Measurements from ENCODE around the gene RILPL2.
"Not testable (repeated sequence)": the region's sequence is repeated elsewhere in the genome, so short reads cannot be mapped to it uniquely, and the experiment has no call there.

The RILPL2 gene

DNA sequence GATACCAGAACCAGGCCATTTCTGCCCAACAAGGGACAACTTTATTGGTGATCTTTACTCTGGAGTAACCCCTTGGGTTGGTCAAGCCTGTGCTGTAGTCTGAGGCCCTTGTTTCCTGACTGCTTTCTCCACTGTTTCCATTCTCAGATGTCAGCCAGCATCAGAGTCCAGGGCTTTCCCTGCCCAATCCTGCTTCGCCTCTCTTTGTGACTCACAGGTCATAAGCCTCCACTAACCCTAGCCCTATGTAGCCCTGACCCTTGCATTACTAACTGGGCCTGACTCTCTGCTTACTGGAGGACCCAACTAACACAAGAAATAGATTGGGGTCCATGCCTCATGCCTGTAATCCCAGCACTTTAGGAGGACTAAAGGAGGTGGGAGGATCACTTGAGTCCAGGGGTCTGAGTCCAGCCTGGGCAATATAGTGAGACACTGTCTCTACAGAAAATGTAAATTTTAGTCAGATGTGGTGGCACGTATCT, 12.8 kb upstream of the RILPL2 start:
- peaks cover 9% of the 10 kb centered on the region for H3K4me1 ChIP-seq (ENCODE audit: control insufficient read depth, insufficient read depth, low read length)
- H3K9me3 ChIP-seq (ENCODE audit: control insufficient read depth in 2 of 2, low read length in 2 of 2) = no peaks in the 10 kb centered on the region
- no peak overlapping the region for H3K9ac ChIP-seq (ENCODE audit: low read length in 2 of 2)
- no peaks in the 10 kb centered on the region for H3K27me3 ChIP-seq (ENCODE audit: control insufficient read depth in 1 of 2, insufficient read depth in 2 of 2, low read length in 2 of 2)
- H3K27ac ChIP-seq (ENCODE audit: low read length) = no peak overlapping the region
- no peaks in the 10 kb centered on the region for H3K36me3 ChIP-seq (ENCODE audit: control insufficient read depth in 2 of 2, insufficient read depth in 2 of 2, low read length in 2 of 2)
- no peak overlapping the region for H3K4me3 ChIP-seq (ENCODE audit: low read length in 2 of 2)

DNA sequence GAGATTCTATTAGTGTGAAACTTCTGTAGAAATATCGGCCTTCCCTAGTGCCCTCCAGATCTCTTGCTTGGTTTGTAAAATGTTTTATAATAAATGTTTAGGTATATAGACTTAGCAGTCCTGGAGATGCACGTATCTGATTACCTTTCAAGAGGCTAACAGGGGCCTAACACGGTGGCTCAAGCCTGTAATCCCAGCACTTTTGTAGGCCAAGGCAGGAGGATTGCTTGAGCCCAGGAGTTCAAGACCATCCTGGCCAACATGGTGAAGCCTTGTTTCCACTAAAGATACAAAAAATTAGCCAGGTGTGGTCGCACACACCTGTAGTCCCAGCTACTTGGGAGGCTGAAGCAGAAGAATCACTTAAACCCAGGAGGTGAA, 9.8 kb upstream of the RILPL2 start:
- Histone ChIP-seq H3K4me1 (ENCODE audit: control insufficient read depth, insufficient read depth, low read length) (peaks cover 9% of the 10 kb centered on the region), H3K9ac (ENCODE audit: low read length in 2 of 2) (peak overlapping the region in 1 of 2 donors; percentile 33), H3K27me3 (ENCODE audit: control insufficient read depth in 1 of 2, insufficient read depth in 2 of 2, low read length in 2 of 2) (no peaks in the 10 kb centered on the region), H3K4me3 (ENCODE audit: low read length in 2 of 2) (peak overlapping the region in 1 of 2 donors; percentile 10), H3K9me3 (ENCODE audit: control insufficient read depth in 2 of 2, low read length in 2 of 2) (no peaks in the 10 kb centered on the region), H3K27ac (ENCODE audit: low read length) (peak overlapping the region; percentile 49), H3K36me3 (ENCODE audit: control insufficient read depth in 2 of 2, insufficient read depth in 2 of 2, low read length in 2 of 2) (no peaks in the 10 kb centered on the region)

DNA sequence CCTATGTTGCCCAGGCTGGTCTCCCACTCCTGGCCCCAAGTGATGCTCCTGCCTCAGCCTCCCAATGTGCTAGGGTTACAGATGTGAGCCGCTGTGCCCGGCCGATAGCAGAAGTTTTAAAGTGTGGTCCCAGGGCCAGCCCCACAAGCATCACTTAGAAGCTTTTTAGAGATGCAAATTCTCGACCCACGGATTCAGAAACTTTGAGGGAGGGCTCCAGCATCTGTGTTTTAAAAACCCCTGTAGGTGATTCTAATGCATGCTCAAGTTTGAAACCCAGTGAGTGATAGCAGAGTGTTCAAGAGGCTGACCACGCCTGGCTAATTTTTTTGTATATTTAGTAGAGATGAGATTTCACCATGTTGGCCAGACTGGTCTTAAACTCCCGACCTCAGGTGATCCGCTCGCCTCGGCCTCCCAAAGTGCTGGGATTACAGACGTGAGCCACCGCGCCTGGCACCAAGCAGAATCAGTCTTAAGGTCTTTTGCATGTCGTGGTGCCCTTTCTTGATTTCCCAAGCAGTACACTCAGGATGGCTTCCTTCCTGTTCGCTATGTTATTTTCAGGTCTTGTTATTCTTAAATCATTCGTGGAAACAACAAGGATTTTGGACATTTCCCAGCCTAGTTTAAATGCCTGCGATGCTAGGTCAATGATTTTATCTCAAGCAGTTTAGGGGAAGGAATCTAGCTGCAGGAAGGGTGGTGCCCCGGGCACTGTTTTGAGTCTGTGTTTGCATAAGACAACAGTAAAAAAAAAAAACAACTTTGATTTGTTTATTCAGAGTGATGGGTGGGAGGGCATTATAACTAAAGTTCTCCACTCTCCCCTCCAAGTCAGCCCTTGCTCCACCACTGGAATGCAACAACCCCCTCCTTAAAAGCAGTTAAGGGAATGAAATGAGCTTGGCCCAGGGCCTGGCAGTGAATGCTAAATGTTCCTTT, 9.2 kb upstream of the RILPL2 start:
- peak overlapping the region; percentile 49 for H3K27ac ChIP-seq (ENCODE audit: low read length)

DNA sequence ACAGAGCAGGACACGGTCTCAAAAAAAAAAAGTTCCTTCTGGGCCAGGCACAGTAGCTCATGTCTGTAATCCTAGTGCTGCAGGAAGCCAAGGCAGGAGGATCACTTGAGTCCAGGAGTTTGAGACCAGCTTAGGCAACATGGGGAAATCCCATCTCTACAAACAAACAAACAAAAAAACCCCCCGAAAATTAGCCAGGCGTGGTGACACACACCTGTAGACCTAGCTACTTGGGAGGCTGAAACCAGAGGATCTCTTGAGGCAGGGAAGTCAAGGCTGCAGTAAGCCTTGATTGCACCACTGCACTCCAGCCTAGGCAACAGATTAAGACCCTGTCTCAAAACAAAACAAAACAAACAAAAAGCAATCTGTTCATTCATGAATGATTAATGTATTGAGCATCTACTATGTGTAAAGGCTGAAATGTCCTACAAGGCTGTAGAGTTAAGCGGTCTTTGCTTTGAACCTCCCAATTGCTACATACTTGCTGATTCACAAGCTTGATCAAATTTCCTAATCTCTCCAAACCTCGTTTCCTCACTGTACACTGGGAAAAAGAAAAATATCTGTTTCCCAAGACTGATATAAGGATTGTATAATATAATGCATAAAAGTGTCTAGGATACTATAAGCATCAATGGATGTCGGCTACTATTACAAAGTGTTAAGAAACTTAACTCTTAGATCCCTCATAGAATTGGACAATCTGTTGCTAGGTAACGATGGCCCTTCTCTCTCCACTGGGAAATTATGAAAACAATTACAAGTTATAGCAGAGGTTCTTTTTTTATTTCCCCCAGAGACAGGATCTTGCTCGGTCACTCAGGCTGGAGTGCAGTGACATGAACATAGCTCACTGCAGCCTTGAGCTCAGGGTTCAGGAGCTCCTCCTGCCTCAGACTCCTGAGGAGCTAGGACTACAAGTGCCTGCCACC, 7.9 kb upstream of the RILPL2 start:
- Histone ChIP-seq H3K27ac (ENCODE audit: low read length) (no peak overlapping the region), H3K4me3 (ENCODE audit: low read length in 2 of 2) (no peak overlapping the region), H3K9me3 (ENCODE audit: control insufficient read depth in 2 of 2, low read length in 2 of 2) (no peaks in the 10 kb centered on the region), H3K4me1 (ENCODE audit: control insufficient read depth, insufficient read depth, low read length) (peaks cover 9% of the 10 kb centered on the region), H3K36me3 (ENCODE audit: control insufficient read depth in 2 of 2, insufficient read depth in 2 of 2, low read length in 2 of 2) (no peaks in the 10 kb centered on the region), H3K9ac (ENCODE audit: low read length in 2 of 2) (no peak overlapping the region), H3K27me3 (ENCODE audit: control insufficient read depth in 1 of 2, insufficient read depth in 2 of 2, low read length in 2 of 2) (no peaks in the 10 kb centered on the region)

More for the DNA sequence above, 9.2 kb upstream of the RILPL2 start:
- peak overlapping the region in 1 of 2 donors; percentile 33 for H3K9ac ChIP-seq (ENCODE audit: low read length in 2 of 2)
- peaks cover 9% of the 10 kb centered on the region for H3K4me1 ChIP-seq (ENCODE audit: control insufficient read depth, insufficient read depth, low read length)
- no peaks in the 10 kb centered on the region for H3K27me3 ChIP-seq (ENCODE audit: control insufficient read depth in 1 of 2, insufficient read depth in 2 of 2, low read length in 2 of 2)
- no peaks in the 10 kb centered on the region for H3K36me3 ChIP-seq (ENCODE audit: control insufficient read depth in 2 of 2, insufficient read depth in 2 of 2, low read length in 2 of 2)
- peak overlapping the region in 1 of 2 donors; percentile 10 for H3K4me3 ChIP-seq (ENCODE audit: low read length in 2 of 2)
- no peaks in the 10 kb centered on the region for H3K9me3 ChIP-seq (ENCODE audit: control insufficient read depth in 2 of 2, low read length in 2 of 2)

DNA sequence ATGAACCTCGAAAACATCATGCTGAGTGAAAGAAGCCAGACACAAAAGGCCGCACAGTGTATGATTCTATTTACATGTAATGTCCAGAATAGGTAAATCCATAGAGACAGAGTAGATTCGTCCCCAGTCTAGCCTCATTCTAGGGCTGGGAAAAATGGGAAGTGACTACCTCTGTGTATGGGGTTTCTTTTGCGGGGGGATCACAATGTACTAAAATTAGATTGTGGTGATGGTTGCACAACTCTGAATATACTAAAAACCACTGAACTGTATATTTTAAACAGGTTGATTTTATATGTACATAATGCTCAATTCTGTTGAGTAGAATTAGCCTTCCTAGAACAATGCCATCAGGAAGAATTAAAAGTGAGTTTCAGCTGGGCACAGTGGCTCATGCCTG, 6.3 kb upstream of the RILPL2 start:
- no peak overlapping the region for H3K4me3 ChIP-seq (ENCODE audit: low read length in 2 of 2)
- no peak overlapping the region for H3K27ac ChIP-seq (ENCODE audit: low read length)
- no peak overlapping the region for H3K9ac ChIP-seq (ENCODE audit: low read length in 2 of 2)
- no peaks in the 10 kb centered on the region for H3K36me3 ChIP-seq (ENCODE audit: control insufficient read depth in 2 of 2, insufficient read depth in 2 of 2, low read length in 2 of 2)
- no peaks in the 10 kb centered on the region for H3K9me3 ChIP-seq (ENCODE audit: control insufficient read depth in 2 of 2, low read length in 2 of 2)
- H3K4me1 ChIP-seq (ENCODE audit: control insufficient read depth, insufficient read depth, low read length) = peaks cover 9% of the 10 kb centered on the region
- no peaks in the 10 kb centered on the region for H3K27me3 ChIP-seq (ENCODE audit: control insufficient read depth in 1 of 2, insufficient read depth in 2 of 2, low read length in 2 of 2)

DNA sequence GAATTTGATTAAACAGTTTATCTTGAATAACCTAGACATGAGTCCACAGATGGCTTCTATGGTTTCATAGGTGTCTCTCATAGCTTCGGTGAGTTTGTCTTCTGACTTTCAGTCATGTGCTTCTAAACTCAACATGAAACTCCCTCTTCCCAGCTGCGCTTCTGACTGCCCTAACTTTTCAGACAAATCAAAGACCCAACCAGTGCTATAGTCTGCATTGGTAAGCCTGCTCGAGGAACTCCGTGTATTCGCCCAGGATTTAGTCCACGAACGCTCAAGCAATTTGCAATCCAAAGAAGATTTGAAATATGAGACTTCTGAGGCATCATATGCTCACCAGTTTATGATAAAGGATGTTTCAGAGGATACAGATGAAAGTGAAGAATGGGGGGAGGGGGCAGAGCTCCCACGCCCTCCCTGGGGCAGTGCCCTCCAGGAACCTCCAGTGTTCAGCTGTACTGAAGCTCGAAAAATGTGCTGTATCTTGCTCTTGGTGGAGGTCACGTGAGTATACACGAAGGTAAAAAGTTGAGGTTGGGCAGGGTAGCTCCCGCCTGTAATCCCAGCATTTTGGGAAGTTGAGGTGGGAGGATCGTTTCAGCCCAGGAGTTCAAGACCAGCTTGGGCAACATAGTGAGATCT, 5.2 kb upstream of the RILPL2 start:
- Histone ChIP-seq H3K27me3 (ENCODE audit: control insufficient read depth in 1 of 2, insufficient read depth in 2 of 2, low read length in 2 of 2) (no peaks in the 10 kb centered on the region), H3K9me3 (ENCODE audit: control insufficient read depth in 2 of 2, low read length in 2 of 2) (no peaks in the 10 kb centered on the region), H3K4me3 (ENCODE audit: low read length in 2 of 2) (no peak overlapping the region), H3K4me1 (ENCODE audit: control insufficient read depth, insufficient read depth, low read length) (peaks cover 14% of the 10 kb centered on the region), H3K9ac (ENCODE audit: low read length in 2 of 2) (no peak overlapping the region), H3K27ac (ENCODE audit: low read length) (no peak overlapping the region), H3K36me3 (ENCODE audit: control insufficient read depth in 2 of 2, insufficient read depth in 2 of 2, low read length in 2 of 2) (no peaks in the 10 kb centered on the region)

DNA sequence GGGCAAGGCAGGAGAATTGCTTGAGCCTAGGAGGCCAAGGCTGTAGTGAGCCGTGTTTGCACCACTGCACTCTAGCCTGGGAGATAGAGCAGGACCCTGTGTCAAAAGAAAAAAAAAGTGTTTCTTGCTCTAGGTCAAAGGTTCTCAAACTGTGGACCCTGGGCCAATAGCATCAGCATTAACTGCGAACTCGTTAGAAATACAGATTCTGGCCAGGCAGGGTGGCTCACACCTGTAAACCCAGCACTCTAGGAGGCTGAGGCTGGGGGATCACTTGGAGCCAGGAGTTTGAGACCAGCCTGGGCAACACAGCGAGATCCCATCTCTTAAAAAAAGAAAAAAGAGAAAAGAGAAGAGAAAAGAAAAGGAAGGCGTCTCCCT, 858 bp downstream of the RILPL2 start:
- no peaks in the 10 kb centered on the region for H3K27me3 ChIP-seq (ENCODE audit: control insufficient read depth in 1 of 2, insufficient read depth in 2 of 2, low read length in 2 of 2)
- H3K9ac ChIP-seq (ENCODE audit: low read length in 2 of 2) = peak overlapping the region; percentile 73 to 74
- H3K4me3 ChIP-seq (ENCODE audit: low read length in 2 of 2) = peak overlapping the region; percentile 66 to 94
- H3K9me3 ChIP-seq (ENCODE audit: control insufficient read depth in 2 of 2, low read length in 2 of 2) = no peaks in the 10 kb centered on the region
- H3K4me1 ChIP-seq (ENCODE audit: control insufficient read depth, insufficient read depth, low read length) = peaks cover 14% of the 10 kb centered on the region
- peaks cover 0 to 2% of the 10 kb centered on the region in 2 donors for H3K36me3 ChIP-seq (ENCODE audit: control insufficient read depth in 2 of 2, insufficient read depth in 2 of 2, low read length in 2 of 2)
- peak overlapping the region; percentile 46 for H3K27ac ChIP-seq (ENCODE audit: low read length)

DNA sequence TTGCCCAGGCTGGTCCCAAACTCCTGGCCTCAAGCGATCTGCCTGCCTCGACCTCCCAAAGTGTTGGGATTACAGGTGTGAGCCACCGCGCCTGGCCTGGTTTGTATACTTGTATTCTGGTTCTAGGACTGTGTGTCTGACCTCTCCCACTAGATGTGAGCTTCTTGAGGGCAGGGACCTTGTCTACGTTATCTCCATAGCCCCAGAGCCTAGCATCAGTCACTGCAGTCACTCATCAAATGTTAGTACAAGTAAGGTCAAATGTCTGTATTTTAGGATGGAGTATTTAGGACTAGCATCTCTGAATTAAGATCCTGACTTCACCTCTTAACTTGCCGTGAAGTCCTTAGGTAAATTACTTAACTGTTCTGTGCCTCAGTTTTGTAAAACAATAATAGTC, 2.9 kb downstream of the RILPL2 start:
- Histone ChIP-seq H3K4me1 (ENCODE audit: control insufficient read depth, insufficient read depth, low read length) (peaks cover 14% of the 10 kb centered on the region), H3K9me3 (ENCODE audit: control insufficient read depth in 2 of 2, low read length in 2 of 2) (no peaks in the 10 kb centered on the region), H3K27ac (ENCODE audit: low read length) (no peak overlapping the region), H3K9ac (ENCODE audit: low read length in 2 of 2) (no peak overlapping the region), H3K4me3 (ENCODE audit: low read length in 2 of 2) (no peak overlapping the region), H3K27me3 (ENCODE audit: control insufficient read depth in 1 of 2, insufficient read depth in 2 of 2, low read length in 2 of 2) (no peaks in the 10 kb centered on the region), H3K36me3 (ENCODE audit: control insufficient read depth in 2 of 2, insufficient read depth in 2 of 2, low read length in 2 of 2) (peaks cover under 1 to 2% of the 10 kb centered on the region in 2 donors)

DNA sequence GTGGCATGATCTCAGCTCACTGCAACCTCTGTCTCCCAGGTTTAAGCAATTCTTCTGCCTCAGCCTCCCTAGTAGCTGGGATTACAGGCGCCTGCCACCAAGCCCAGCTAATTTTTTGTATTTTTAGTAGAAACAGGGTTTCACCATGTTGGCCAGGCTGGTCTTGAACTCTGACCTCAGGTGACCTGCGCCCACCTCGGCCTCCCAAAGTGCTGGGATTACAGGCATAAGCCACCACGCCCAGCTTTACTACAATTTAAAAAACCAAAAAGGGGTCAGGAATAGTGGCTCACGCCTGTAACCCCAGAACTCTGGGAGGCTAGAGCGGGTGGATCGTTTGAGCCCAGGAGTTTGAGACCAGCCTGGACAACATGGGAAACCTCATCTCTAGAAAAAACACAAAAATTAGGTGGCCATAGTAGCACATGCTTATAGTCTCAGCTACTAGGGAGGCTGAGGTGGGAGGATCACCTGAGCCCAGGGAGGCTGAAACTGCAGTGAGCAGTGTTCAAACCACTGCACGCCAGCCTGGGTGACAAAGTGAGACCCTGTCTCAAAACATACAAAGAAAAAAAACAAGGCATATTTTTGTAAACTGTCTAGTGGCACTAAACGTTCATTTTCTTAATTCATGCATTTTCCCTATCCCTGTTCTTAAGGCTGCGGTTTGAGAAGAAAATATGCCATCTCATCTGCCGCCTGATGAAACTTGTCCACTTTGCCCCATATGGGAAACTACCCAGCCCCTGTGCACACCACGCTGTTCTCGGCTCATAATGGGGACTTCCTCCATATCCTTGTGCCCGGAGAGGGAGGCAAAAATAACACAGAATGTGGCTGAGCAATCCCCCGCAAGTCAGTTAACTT, 4.3 kb downstream of the RILPL2 start:
- H3K36me3 ChIP-seq (ENCODE audit: control insufficient read depth in 2 of 2, insufficient read depth in 2 of 2, low read length in 2 of 2); H3K9ac ChIP-seq (ENCODE audit: low read length in 2 of 2); H3K27ac ChIP-seq (ENCODE audit: low read length); H3K27me3 ChIP-seq (ENCODE audit: control insufficient read depth in 1 of 2, insufficient read depth in 2 of 2, low read length in 2 of 2); H3K9me3 ChIP-seq (ENCODE audit: control insufficient read depth in 2 of 2, low read length in 2 of 2): not testable (repeated sequence)
- peaks cover 14% of the 10 kb centered on the region for H3K4me1 ChIP-seq (ENCODE audit: control insufficient read depth, insufficient read depth, low read length)
- H3K4me3 ChIP-seq (ENCODE audit: low read length in 2 of 2) = peak overlapping the region in 1 of 2 donors; percentile 35

Data from stomach smooth muscle (tissue), 2 donors.